HG02938 (cell line): ENCODE measurements around the gene C2CD2L.
"Not testable (repeated sequence)": the region's sequence is repeated elsewhere in the genome, so short reads cannot be mapped to it uniquely, and the experiment has no call there.

Experiments
- ATAC-seq: cut with Tn5 transposase; IDR thresholded peaks from one replicate; pipeline ENCODE4 v1.9.1; 2021; ENCODE audit warnings: mild to moderate bottlenecking, moderate library complexity; ENCODE audit not compliant: unreplicated experiment

The C2CD2L gene

GRCh38 chr11:119106564-119107537 is at the start of gene C2CD2L:
Gene C2CD2L, plus strand, starts transcription at chr11:119107344. Its CDS starts 398 bp downstream, at chr11:119107742.
- ATAC-seq: peak; percentile 63

- not testable (repeated sequence) for ATAC-seq
These were observed 48.0 kb upstream of the C2CD2L start for GRCh38 chr11:119059128-119059527.

- ATAC-seq: no peak
These were observed 45.9 kb upstream of the C2CD2L start for GRCh38 chr11:119061256-119061655.

GRCh38 chr11:119062779-119063178 is 44.4 kb upstream of the C2CD2L start:
- ATAC-seq: no peak

- ATAC-seq: no peak
These were observed 41.8 kb upstream of the C2CD2L start for GRCh38 chr11:119065369-119065768.

- peak; percentile 85 for ATAC-seq
These were observed 39.5 kb upstream of the C2CD2L start, which contains the start of gene VPS11 for GRCh38 chr11:119067371-119068222. Gene VPS11, plus strand, starts transcription at chr11:119067818. Its CDS starts 6 bp downstream, at chr11:119067824.

GRCh38 chr11:119077839-119078238 is 29.3 kb upstream of the C2CD2L start:
- ATAC-seq: no peak

GRCh38 chr11:119078675-119079420 is 28.3 kb upstream of the C2CD2L start:
- ATAC-seq: no peak

GRCh38 chr11:119081682-119082260 is 25.4 kb upstream of the C2CD2L start:
- no peak for ATAC-seq

- ATAC-seq: peak; percentile 92
These were observed 22.3 kb upstream of the C2CD2L start, which contains the start of gene HMBS for GRCh38 chr11:119084663-119085436. Gene HMBS, plus strand, starts transcription at chr11:119084881. Its CDS starts 153 bp downstream, at chr11:119085034.

- ATAC-seq: peak; percentile 18
These were observed 21.7 kb upstream of the C2CD2L start for GRCh38 chr11:119085437-119085847.

- ATAC-seq: no peak
These were observed 20.0 kb upstream of the C2CD2L start for GRCh38 chr11:119087123-119087522.

GRCh38 chr11:119087747-119088241 is 19.4 kb upstream of the C2CD2L start:
- no peak for ATAC-seq

GRCh38 chr11:119088406-119088805 is 18.7 kb upstream of the C2CD2L start:
- ATAC-seq: no peak

GRCh38 chr11:119089319-119089718 is 17.8 kb upstream of the C2CD2L start:
- no peak for ATAC-seq

GRCh38 chr11:119091178-119091577 is 16.0 kb upstream of the C2CD2L start:
- ATAC-seq: no peak

GRCh38 chr11:119091966-119092879 is 14.9 kb upstream of the C2CD2L start:
- ATAC-seq: no peak
